HG03565 (cell line): Measurements from ENCODE around the gene ING5.
A peak's percentile ranks its signal among the peaks of the same experiment; 100 is the strongest.

Source experiments
- ATAC-seq: cut with Tn5 transposase; IDR thresholded peaks from one replicate; pipeline ENCODE4 v1.9.1; 2021; ENCODE audit warnings: mild to moderate bottlenecking, moderate library complexity; ENCODE audit not compliant: unreplicated experiment

Gene ING5

DNA sequence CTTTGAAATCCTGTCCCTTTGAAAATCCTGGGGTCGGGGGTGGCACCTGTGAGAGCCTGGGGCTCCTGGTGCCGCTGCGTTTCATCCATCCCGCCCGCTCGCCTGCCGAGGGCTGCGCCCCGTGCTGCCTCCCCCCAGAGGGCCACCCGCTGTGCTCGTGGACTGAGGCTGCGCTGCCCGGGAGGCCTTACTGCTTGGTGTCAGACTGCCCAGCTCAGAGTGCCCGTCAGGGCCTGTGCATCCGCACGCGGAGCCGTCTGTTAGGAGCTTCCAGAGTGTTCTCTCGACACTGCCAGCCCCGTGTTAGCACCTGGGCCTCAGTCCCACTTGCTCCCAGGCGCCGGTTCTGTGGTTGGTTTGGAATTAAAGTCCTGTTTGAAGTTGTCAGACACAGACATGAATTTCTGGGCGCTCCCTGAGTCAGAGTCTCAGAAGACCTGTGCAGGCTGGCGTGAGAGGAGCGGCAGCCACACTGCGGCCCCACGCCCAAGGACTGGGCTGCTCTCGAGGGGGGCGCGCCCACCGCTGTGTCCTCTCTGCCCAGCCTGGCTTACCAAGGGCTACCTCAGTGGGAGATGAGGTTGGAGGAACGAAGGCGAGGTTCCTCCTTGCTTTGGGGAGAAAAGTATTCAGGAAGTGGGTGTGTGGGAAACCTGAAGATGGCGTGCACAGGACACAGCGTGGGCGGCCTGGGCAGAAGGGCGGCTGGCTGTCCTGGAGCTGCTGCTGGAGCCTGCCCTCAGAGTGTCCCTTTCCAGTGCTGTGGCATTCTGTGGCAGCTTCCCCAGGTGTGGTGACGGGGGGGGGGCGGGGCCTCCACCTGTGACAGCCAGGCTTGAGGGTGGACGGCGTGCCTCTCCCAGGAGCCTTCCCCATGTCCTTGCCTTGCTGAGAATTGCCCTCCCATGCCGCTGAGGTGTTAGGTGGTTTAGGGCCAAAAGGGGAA is 29.3 kb upstream of the ING5 start:
- ATAC-seq, result no peak

DNA sequence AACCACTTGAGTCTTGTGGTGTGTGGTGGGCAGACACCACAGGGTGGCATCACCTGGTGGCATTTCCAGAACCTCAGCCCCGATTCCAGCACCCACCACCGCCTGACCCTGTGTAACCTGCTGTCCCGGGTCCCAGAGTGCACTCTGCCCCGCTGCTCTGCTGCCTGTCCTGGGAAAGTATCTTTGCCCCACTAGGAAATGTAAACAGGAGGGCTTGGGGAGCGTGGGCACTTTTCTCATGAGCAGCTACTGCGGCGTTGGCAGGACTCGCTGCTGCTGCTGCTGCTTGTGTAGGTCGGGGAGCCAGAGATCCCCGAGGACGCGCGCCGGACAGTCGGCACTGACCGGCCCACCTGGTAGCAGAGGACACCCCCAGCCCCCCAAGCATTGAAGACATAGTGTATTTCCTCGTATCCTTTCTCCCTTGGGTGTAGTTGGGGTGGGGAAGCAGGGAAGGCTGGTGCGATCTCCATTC is 28.6 kb upstream of the ING5 start:
- no peak for ATAC-seq

DNA sequence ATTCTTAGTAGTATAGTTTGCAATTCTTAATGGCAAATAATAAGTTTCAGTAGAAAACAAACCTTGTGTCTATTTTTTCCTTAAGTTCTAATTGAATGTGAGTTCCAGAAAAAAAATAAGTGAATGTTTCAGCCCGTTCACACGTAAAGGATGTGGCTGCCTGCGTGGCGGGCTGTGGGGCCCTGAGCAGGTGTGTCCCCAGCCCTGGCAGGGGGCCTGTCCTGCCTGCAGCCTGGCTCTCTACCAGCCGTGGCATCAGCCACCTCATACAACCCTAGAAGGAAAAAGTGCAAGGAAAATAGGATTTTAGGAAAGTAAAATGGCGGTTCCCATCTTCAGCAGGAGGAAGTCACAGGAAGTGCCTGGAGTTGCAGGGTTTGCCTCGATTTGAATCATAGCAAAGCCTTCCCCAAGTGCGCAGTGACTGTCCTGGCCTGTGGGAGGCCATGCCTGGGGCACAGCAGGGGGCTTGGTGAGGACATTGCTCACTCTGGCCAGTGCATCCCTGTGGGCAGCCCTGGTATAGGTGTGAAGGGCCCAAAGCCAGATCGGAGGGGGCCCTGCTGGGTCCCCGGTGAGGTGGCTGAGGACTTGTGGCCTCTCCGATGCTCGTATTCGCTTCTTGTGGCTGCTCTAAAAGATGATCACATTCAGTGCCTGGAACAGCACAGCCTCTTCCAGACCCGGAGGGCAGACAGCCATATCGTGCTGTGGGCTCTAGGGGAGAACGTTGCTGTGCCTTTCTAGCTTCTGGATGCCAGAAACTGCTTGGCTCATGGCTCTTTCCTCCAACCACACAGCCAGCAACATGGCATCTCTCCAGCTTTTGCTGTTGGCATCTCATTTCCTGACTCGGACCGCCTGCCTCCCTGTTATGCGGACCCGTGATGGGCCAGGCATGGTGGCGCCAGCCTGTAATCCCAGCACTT is 27.8 kb upstream of the ING5 start:
- ATAC-seq, result no peak

DNA sequence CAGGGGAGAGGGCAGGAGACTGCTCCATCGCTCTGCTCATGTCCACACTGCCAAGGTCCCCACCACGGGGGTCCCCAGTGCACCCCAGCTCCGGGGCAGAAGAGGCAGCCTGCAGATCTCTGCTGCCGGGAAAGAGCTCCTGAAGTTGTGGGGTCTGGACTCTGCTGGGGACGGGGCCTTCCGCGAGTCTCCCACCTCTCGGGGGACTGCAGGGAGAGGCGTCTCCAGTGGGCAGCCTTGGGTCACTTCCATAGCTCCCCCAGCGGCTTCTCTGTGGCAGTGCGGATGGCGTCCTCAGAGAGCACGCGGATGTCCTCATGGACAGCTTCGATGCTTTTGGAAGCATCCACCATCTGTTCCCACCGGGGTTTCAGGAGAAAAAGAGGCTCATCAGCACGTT is 26.0 kb upstream of the ING5 start:
- no peak for ATAC-seq

DNA sequence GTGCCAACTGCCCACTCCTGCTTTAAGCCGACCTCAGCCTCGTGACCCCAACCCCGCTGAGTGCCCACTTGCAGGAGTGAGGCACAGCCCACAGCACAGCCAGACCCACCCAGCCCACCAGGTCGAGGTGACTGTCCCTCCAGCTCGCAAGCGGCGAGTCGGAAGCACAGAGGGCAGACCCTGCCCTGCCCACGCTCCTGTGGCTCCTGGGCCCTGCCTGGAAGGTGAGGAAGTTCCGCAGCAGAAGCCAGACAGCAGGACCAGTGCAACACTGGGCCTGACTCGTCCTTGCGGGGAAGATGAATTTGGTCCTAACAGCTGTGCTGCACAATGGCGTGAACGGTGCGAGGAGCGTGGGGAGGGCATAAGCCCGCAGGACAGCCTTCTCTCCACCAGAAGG is 25.2 kb upstream of the ING5 start:
- ATAC-seq, result no peak

DNA sequence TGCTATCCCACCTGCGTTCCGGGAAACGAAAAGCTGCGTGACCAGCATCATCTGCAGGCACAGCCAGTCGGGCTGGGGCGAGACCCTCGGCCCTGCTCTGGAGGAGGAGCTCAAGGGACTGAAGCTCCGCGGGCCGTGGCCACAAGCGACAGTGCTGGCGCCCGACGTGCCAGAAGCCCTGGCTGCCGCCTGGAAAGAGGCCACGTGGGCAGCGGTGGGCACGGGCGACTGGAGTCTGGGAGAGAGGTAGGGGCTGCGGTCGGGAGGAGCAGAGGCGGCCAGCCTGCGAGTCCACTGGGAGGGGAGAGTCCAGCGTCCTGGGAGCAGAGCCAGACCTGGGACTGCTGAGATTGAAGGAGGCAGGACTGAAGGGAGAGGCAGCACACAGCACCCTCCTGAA is 24.4 kb upstream of the ING5 start:
- no peak for ATAC-seq

DNA sequence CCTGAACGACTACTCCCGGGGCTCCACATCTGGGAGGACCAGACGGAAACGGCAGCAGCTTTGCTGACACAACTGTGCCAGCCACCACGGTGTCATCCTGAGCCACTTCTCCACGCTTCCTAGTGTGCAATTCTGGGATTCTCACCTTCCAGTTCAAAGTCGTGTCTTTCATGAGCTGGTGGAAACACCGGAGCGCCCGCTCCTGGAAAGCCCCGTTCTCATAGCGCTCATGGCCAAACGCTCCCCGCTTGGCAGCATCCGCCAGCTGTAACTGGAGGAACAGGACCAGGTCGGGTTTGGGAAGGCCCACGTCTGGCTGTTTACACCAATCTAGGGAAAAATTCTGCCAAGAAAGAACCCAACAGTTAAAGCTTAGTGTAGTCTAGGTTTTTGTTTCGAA is 23.5 kb upstream of the ING5 start:
- no peak for ATAC-seq

DNA sequence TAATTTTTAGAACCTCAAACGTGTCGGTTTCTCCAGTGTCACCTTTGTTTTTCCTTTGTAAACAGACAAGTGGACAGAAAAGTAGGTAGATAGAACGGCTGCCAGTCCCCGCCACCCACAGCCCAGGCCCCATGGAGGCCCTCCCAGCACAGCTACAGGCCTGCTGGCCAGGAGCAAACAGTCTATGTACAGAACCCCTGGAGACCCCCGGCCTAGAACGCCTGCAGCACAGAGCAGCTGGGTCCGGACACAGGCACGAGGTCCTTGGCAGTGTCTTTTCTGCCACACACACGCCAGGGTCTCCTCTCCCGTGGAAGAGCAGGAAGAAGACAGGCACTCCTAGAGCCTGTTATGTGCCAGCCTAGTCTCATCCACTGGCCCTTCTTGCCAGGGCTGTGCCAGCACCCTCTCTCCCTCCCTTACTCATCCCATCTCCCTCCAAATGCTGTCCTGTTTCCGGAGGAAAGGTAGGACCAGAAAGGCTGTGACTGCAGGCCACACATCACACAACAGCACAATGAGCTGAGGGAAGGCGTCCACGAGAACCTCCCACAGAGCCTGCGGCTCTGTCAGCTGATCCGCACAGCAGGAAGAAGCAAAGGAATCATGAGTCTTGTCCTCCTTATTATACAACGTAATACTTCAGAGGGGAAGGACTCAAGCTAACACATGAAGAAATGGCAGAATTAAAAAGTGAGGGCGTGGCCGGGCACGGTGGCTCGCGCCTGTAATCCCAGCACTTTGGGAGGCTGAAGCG is 22.9 kb upstream of the ING5 start:
- ATAC-seq, result no peak

DNA sequence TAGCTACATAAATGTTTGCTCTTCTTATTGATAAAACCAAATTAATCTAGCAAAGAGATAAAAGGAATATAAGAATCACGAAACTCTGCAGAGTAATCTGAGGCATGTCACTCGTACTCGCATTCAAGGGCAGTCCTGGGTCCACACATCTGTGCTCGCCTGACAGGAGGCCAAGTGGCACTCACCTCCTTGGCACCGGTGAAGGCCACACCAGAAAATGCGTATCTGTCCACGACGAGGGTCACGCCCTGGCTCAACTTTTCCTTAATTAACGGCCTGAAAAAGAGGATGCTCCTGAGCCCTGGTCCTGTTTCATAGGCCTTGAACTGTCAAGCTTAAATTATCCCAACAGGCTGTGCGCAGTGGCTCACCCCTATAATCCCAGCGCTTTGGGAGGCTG is 21.8 kb upstream of the ING5 start:
- no peak for ATAC-seq

DNA sequence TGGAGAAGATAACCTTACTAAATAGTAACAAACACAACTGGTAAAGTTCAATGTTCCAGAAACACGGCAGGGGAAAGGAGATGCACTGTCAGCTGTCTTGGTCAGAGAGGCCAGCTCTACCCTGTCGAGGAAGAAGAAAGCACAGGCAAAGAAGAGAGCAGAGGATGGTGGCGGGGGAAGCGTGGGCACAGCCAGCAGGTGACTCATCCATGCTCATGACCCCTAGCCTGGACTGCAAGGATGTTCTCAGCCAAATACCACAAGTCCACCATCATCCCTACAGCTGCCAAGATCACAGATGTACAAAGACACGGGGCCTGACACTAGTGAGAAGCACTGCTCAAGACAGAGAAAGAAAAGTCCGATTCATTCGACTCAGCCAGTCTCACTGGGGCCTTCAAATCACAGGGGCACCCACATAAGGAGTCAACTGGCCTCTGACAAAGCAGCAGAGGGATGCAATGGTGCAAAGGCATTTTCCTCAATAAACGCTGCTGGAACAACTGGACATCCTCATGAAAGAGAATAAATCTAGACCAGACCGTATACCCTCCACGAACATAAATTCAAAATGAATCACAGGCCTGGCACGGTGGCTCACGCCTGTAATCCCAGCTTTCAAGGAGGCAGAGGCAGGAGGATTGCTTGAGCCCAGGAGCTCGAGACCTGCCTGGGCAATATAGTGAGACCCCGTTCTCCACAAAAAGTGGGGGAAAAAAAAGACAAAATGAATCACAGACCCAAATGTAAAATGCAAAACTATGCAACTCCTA is 20.8 kb upstream of the ING5 start:
- ATAC-seq, result no peak

DNA sequence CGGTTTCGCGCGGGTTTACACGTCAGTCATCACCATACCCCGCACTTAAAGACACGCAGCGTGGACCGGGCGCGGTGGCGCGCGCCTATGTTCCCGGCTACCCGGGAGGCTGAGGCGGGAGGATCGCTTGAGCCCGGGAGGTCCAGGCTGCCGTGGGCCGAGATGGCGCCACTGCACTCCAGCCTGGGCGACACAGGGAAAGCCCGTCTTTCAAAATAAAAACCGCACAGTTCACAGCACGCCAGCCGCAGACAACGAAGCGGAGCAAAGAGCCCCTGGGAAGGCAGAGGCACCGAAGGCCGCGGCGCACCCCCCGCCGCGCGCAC is 15.6 kb upstream of the ING5 start:
- ATAC-seq, result no peak

DNA sequence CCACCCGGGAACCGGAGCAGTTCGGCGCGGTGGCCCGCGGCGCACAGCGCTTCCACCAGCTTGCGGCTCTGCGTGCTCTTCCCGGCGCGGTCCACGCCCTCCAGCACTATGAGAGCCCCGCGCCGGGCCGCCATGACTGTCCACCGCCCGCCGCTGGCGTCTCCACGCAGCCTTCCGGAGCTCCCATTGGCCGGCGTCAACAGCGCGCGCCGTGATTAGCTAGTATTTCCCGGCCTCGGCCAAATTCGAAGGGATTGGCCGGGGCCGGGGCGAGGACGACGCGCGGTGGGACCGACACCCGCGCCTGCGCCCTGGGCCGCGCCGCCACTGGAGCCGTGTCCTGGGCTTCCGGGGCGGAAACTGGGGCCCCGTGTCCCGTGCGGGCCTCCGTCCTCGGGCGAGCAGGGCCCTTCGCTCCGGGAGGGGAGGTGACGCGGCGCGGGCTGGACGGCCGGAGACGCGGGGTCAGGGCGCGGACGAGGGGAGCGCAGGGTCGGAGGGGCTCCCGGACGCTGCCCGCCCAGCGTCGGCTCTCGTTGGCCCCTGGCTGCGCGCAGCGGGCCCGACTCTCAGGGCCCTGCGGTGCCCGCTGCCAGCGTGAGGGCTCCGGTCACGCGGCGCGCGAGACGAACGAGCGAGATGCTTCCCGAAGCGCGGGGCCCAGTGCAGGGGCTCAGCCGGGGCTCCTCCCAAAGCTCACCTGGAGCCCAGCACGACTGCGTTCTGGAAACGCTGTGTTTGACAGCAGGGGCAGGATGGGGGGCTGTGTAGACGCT is 15.0 kb upstream of the ING5 start, which contains the start of gene DTYMK:
TSS of gene DTYMK (minus strand) at position 166 of the 776 bp plus-strand sequence. CDS start at position 134, 32 bp downstream.
- peak; percentile 86 for ATAC-seq

DNA sequence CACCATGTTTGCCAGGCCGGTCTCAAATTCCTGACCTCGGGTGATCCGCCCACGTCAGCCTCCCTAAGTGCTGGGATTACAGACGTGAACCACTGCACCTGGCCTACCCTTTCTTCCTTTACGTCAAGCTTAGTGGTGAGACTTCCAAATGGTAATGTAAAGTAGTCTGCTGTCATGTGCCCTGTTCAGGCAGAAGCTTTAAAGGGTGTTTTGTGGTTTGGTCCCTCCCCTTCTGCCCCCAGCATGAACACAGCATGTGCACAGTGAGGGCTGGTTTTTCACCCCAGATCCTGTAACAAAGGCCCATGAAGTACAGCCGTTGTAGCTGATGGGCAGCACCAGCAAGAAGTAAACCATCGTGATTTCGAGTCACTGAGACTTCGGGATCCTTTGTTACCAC is 12.5 kb upstream of the ING5 start:
- no peak for ATAC-seq

DNA sequence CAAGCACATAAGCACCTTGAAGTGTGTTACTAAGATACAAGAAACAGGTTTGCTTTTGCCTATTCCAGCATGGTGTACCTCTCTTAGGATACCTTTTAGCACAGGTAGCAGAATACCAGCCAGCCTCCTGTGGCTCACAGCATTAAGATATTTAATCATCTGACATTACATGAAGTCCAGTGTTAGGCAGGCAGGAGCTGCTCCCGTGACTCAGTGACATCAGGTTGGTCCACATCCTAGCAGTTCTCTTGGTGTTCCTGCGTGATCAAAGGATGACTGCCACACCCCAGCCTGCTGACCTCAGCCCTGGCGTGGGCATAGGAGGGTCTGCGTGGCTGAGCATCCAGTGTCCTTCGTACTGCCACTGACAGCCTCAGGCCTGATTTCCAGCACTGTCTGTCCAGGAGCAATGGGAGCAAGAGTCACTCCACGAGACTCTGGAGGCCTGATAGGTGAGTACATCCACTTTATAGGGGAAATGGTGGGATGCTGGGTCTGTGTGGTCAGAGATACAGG is 11.6 kb upstream of the ING5 start:
- ATAC-seq, result no peak

DNA sequence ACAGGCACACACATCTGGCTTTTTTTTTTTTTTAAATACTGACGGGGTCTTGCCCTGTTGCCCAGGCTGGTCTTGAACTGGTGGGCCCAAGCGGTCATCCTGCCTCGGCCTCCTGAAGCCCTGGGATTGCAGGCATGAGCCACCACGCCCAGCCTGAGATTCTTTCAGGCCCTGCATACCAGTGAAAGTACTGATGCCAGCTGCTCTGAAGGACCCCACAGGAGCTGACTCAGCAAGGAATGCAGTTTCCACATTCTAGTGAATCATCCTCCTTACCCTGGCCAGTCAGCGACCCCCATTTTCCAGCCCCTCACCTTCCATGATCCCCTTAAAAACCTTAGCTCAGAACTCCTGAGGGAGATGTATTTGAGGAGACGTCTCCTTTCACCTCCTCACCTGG is 9.4 kb upstream of the ING5 start:
- ATAC-seq, result no peak

DNA sequence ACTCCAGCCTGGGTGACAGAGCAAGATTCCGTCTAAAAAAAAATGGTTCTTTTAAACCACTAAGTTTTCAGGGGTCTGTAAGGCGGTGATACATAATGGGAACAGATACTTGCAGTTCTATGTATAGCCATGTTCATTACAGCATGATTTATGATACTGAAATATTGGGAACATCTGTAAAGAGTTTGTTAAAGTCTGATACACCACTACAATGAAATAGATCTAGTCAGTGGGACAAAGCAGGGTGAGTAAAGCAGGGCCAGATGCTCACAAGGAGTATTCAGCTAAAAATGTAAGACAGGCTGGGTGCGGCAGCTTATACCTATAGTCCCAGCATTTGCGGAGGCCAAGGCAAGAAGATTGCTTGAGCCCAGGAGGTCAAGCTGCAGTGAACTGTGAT is 6.2 kb upstream of the ING5 start:
- no peak for ATAC-seq

DNA sequence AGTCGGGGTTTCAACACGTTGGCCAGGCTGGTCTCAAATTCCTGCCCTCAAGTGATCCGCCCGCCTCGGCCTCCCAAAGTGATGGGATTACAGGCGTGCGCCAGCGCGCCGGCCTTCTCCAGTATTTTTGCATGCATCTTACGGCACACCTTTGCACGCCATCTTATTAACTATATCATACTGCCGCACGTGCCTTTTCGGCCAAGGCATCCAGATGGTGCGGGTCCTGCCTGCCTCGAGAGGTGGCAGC is 765 bp upstream of the ING5 start:
- no peak for ATAC-seq

DNA sequence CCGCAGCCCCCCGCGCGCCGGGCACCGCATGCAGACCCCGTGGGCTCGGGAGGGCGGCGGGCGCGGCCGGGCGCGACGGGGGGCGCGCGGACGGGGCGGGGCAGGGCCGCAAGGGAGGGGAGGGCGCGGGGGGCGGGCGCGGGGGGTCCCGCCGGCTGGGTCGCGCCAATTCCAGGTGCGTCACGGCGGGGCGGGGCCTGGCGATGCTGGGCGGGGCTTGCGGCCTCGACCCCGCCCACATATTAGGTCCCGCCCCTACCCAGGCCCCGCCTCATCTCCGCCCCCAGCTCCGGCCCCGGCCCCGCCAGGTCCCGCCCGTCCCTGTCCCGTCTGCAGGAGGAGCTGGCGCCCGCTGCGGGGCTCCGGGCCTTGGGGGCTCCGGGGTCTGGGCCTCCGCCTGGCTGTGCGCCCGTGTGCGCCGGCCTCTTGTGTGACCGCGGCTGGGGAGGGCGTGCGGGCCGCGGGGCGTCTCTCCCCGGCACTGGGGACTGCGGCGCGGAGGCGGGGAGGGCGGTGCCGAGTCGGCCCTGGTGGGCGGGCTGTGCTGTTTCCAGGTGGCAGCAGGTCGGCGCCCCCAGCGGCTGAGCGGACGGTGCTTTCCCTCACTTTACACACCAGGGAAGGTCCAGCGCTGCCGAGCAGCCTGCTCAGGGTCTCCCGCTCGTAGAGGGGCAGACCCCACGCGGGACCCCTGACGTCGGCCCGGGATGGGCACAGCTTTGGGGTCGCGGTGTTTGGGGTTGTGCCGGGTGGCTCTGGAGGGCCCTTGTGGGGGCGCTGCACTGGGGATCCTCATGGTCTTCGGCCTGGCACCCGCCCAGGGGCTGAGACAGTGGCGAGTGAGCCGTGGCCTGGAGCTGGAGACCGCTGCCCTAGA is 554 bp downstream of the ING5 start:
- ATAC-seq, result peak; percentile 51
